Activated CD8-positive, alpha-beta memory T cell treated with anti-CD3 and anti-CD28 coated beads for 4 hours (primary cell): ENCODE results near the gene LHX4.

Source experiments
- DNase-seq, 2 donors: peaks; one replicate each; pipeline ENCODE4 v3.0.0-alpha.2; 2020; ENCODE audit warnings: low read depth in 2 of 2

The LHX4 gene

GRCh38 chr1:180299479-180300221, 69.6 kb downstream of the LHX4 start:
- no peak for DNase-seq

DNA sequence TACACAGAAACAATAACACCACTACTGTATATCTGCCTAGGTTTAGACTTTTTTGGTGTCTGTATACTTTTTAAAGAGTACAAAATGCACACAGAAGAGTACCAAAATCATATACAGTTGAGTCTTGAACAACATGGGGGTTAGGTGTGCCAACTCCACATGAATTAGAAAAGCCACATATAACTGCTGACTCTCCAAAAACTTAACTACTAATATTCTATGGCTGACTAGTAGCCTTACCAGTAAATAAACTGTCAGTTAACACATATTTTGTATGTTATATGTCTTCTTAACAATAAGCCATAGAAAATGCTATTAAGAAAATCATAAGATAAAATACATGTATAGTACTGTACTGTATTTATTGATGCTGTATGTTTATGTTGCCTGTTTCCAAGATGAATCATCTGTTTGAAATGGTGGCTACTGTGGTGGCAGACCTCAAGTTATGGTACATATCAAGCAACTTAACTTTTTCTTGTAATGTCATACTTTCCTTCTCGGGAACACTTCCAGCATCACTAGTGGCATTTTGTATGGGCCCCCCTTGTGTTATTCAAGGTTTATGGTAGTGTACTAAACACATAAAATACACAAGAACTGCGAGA, 71.2 kb downstream of the LHX4 start:
- DNase-seq = no peak

GRCh38 chr1:180309338-180309737, 79.3 kb downstream of the LHX4 start:
- no peak for DNase-seq

DNA sequence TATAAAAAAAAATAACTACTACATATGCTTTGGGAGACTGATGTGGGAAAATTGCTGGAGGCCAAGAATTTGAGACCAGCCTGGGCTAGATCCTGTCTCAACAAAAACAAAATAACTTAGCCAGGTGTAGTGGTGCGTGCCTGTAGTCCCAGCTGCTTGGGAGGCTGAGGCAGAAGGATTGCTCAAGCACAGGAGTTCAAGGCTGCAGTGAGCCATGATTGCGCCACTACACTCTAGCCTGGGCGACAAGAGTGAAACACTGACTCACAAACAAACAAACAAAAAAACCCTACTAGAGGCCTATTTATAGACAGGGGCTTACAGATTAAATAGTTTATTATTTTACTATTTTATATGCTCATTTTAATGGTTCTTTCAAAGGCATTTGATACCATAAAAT, 80.0 kb downstream of the LHX4 start:
- DNase-seq = no peak

- DNase-seq = no peak
Observed at GRCh38 chr1:180311011-180311730, 81.1 kb downstream of the LHX4 start.

DNA sequence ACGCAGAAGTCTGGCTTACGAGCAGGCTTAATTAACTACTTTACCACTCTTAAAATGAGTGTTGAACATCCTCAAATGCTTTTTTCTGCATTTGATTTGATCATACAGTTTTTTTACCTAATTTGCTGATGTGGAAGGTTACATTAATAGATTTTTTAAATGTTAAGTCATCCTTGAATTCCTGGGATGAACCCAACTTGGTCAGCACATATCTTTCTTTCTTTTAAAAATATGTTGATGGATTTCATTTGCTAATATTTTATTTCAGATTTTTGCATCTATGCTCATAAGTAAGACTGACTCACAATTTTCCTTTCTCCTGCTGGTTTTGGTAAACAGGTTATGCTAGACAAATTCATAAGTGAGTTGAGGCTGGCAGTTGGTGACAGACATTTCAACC, 82.9 kb downstream of the LHX4 start:
- DNase-seq = no peak

DNA sequence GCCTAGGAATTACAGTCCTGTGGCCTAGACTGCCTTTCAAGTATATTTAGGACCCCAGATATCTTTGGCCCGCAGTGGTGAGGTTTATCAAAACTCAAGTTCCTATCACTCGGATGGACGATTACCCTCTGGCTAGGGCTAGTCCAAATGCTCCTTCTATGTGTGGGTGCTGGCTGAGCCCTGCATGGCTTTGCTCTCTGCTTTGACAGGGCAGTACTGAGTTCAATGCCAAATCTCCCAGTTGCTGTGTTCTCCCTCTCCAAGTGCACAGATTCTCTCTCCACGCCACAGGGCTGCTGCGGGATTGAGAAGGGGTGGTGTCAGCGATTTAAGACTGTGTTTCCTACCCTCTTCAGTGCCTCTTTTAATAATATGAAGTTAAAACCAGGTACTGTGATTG, 97.0 kb downstream of the LHX4 start:
- DNase-seq = no peak
